Activated naive CD4-positive, alpha-beta T cell treated with anti-CD3 and anti-CD28 coated beads for 36 hours (primary cell): ENCODE data around the gene DENND2A. TPM values are rescaled to one million over a fixed set of nuclear protein-coding genes. Genes with fewer than 3 reads are reported as not detected.
"Not testable (repeated sequence)": the region's sequence is repeated elsewhere in the genome, so short reads cannot be mapped to it uniquely, and the experiment has no call there.

Experiments
- CTCF ChIA-PET: fragments of 350-600 bp; sonication (Branson Sonifier 250); formaldehyde crosslinking; loops from one replicate; lab custom pipeline; 2021; ENCODE audit warnings: antibody characterized with exemption; lab: Charles Lee
- DNase-seq: peaks from one replicate; pipeline ENCODE4 v3.0.0-alpha.2; 2020
- H3K27ac Mint-ChIP-seq: one replicate; pipeline ENCODE4 v1.8.0; 2021; ENCODE audit warnings: mild to moderate bottlenecking, mixed read lengths
- H3K27me3 Mint-ChIP-seq: one replicate; pipeline ENCODE4 v1.8.0; 2021; ENCODE audit warnings: low read depth, mixed read lengths
- H3K36me3 Mint-ChIP-seq: one replicate; pipeline ENCODE4 v1.8.0; 2021; ENCODE audit warnings: low read depth, mixed read lengths
- H3K4me1 Mint-ChIP-seq: one replicate; pipeline ENCODE4 v1.8.0; 2021; ENCODE audit warnings: low read depth, mixed read lengths
- H3K4me3 Mint-ChIP-seq: one replicate; pipeline ENCODE4 v1.8.0; 2021; ENCODE audit warnings: mild to moderate bottlenecking, moderate library complexity, mixed read lengths
- H3K9me3 Mint-ChIP-seq: one replicate; pipeline ENCODE4 v1.8.0; 2021; ENCODE audit warnings: mixed read lengths
- intact Hi-C: fragments of 100-400 bp; cut with micrococcal nuclease; formaldehyde crosslinking; loops from one replicate; pipeline ENCODE4 v1.15.1; 2023
- total RNA-seq, 2 experiments: library from RNA; stranded (reverse); gene quantifications; one replicate each; pipeline ENCODE4 v1.2.3, GENCODE V29; 2021

DENND2A gene
- total RNA-seq, 2 experiments from 2014 or later, result not detected

DNA sequence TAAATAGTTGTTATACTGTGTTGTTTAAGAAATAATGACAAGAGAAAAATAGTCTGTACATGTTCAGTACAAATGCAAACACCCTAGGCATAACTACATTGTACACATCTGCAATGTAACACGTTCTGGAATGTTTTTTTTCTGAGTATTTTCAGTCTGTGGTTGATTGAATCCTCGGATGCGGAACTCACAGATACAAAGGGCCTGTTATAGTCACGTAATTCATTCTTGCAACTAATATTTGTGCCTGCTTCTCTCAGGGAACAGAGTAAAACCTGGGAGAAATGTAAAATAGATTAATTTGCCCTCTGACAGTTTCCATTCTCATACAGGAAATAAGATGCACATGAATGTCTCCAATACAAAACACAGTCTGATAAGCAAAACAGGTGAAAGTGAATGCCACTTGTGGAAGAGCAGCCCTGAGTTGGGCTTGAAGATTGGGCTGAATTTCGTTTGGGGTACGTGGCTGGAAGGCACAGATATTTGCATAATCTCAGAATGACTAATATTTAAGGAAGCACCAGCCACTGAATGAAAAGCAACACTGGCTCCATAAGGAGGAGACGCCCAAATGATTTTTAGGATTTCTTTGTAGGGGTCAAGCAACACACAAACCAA is 19.1 kb downstream of the DENND2A start:
- DNase-seq, result no peak
- CTCF ChIA-PET, result no interaction called here
- no peak overlapping the region for H3K4me3 Mint-ChIP-seq
- no peaks in the 10 kb centered on the region for H3K36me3 Mint-ChIP-seq
- no peak overlapping the region for H3K27ac Mint-ChIP-seq
- intact Hi-C loops, result no loop called here
- no peaks in the 10 kb centered on the region for H3K4me1 Mint-ChIP-seq
- no peaks in the 10 kb centered on the region for H3K27me3 Mint-ChIP-seq
- no peaks in the 10 kb centered on the region for H3K9me3 Mint-ChIP-seq

DNA sequence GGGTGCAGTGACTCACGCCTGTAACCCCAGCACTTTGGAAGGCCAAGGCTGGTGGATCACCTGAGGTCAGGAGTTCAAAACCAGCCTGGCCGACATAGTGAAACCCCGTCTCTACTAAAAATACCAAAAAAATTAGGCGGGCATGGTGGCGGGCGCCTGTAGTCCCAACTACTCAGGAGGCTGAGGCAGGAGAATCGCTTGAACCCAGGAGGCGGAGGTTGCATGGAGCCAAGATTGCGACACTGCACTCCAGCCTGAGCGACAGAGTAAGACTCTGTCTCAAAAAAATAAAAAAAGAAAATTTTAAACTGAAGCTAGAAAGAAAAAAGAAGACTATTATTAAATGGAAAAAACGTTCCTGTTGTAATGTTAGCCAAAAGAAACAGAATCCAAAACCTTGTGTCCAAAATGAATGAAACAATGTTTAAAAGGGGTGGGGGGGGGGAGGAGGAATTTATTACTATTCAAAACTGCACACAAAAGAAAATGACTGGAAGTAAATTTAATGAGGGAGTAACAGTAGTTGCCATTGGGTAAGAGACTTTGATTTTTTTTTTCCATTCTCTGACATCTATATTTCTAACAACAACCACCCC is 20.6 kb downstream of the DENND2A start:
- H3K27ac Mint-ChIP-seq, DNase-seq, H3K4me1 Mint-ChIP-seq, H3K9me3 Mint-ChIP-seq, H3K36me3 Mint-ChIP-seq, H3K27me3 Mint-ChIP-seq, CTCF ChIA-PET, intact Hi-C loops, H3K4me3 Mint-ChIP-seq: not testable (repeated sequence)

DNA sequence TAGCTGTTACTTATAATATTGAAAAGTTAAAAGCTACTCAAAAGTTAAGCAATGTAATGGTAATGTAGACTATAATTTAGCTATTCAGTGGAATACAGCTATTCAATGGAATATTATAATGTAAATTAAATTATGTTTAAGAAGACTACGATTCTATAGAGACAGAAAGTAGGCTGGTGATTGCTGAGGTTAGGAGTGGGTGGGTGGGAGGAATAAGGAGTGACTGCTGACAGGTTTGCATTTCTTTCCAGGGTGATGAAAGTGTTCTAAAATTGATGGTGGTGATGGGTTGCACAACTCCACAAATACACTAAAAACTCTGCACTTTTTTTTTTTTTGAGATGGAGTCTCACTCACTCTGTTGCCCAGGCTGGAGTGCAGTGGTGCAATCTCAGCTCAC is 21.4 kb downstream of the DENND2A start:
- CTCF ChIA-PET, result interaction anchor here (0.6 to 1.2 kb wide), 4 partner anchors 33 to 1059 kb away, joined by 3 to 11 read pairs (median 4); no protein-coding TSS in a partner anchor

DNA sequence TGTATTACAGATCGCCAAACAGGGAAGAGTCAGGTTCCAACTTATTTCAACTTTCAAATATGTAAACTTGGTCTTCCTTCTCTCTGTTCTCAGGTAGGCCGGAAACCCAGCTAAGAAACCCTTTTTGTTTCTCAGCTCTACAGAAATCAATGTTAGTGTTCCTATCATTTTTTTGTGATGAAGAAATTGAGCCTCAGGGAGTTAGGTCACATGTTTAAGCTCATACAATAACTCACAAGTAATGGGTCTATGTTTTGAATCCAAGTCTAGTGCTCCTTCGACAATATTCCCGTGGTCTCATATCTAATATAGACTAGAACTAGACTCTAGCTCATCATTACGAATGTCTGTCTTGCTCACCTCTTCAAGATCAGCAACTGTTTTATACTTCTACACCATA is 22.3 kb downstream of the DENND2A start:
- H3K4me3 Mint-ChIP-seq, result no peak overlapping the region
- intact Hi-C loops, result no loop called here
- H3K4me1 Mint-ChIP-seq, result no peaks in the 10 kb centered on the region
- no peaks in the 10 kb centered on the region for H3K9me3 Mint-ChIP-seq
- DNase-seq, result no peak
- CTCF ChIA-PET, result interaction anchor here (0.6 to 1.2 kb wide), 5 partner anchors 34 to 143 kb away, joined by 3 to 11 read pairs (median 3); no protein-coding TSS in a partner anchor
- no peak overlapping the region for H3K27ac Mint-ChIP-seq
- H3K36me3 Mint-ChIP-seq, result no peaks in the 10 kb centered on the region
- no peaks in the 10 kb centered on the region for H3K27me3 Mint-ChIP-seq

More for the DNA sequence above, 21.4 kb downstream of the DENND2A start:
- H3K4me1 Mint-ChIP-seq, result no peaks in the 10 kb centered on the region
- no peak for DNase-seq
- H3K27me3 Mint-ChIP-seq, result no peaks in the 10 kb centered on the region
- no peaks in the 10 kb centered on the region for H3K9me3 Mint-ChIP-seq
- no peak overlapping the region for H3K27ac Mint-ChIP-seq
- intact Hi-C loops, result no loop called here
- no peak overlapping the region for H3K4me3 Mint-ChIP-seq
- H3K36me3 Mint-ChIP-seq, result no peaks in the 10 kb centered on the region

DNA sequence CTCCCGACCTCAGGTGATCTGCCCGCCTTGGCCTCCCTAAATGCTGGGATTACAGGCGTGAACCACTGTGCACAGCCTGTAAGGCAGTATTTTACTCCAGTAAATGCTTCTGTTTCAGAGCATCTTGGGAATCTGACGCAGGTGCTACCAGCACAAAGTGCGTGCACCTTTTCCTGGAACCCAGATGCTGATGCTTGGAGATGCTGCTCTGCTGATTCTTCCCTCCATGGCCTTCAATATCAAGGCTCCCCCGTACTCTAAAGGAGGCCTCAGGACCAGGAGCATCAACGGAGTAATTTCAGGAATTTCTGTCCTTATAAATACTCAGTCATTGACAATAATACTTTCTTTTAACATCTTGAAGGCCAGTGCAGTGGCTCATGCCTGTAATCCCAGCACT is 23.5 kb downstream of the DENND2A start:
- H3K27ac Mint-ChIP-seq, result no peak overlapping the region
- no peaks in the 10 kb centered on the region for H3K4me1 Mint-ChIP-seq
- CTCF ChIA-PET, result interaction anchor here (1.2 kb wide), 1 partner anchor 142 kb away, joined by 3 read pairs; no protein-coding TSS in a partner anchor
- H3K4me3 Mint-ChIP-seq, result no peak overlapping the region
- no peaks in the 10 kb centered on the region for H3K9me3 Mint-ChIP-seq
- intact Hi-C loops, result no loop called here
- H3K36me3 Mint-ChIP-seq, result no peaks in the 10 kb centered on the region
- no peak for DNase-seq
- no peaks in the 10 kb centered on the region for H3K27me3 Mint-ChIP-seq

DNA sequence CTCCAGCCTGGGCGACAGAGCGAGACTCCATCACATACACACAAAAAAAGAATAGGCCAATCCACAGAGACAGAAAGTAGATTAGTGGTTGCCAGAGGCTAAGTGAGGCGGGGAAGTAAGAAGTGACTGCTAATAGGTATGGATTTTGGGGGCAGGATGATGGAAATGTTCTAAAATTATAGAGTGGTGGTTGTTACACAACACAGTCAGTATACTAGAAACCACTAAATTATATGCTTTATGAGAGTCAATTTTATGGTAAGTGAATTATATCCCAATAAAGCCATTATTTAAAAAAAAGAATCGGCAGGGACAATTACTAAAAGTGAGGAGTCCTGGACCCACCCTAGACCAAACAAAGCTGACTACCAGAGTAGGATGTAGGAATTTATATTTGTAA is 24.3 kb downstream of the DENND2A start:
- no peak for DNase-seq
- no peak overlapping the region for H3K27ac Mint-ChIP-seq
- CTCF ChIA-PET, result no interaction called here
- H3K27me3 Mint-ChIP-seq, result no peaks in the 10 kb centered on the region
- intact Hi-C loops, result no loop called here
- H3K9me3 Mint-ChIP-seq, result no peaks in the 10 kb centered on the region
- H3K4me1 Mint-ChIP-seq, result no peaks in the 10 kb centered on the region
- no peak overlapping the region for H3K4me3 Mint-ChIP-seq
- no peaks in the 10 kb centered on the region for H3K36me3 Mint-ChIP-seq

DNA sequence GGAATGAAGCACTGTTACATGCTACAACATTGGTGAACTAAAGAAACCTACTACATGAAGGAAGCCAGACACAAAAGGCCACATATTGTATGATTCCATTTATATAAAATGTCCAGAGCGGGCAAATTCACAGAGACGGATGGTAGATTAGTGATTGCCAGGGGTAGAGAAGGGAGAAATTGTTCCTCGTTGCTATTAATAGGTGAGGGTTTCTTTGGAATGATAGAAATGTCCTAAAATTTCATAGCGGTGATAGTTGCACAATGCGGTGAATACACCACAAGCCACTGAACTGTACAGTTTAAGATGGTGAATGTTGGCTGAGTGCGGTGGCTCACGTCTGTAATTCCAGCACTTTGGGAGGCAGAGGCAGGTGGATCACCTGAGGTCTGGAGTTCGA is 29.0 kb downstream of the DENND2A start:
- Mint-ChIP-seq H3K36me3 (no peaks in the 10 kb centered on the region), H3K4me1 (no peaks in the 10 kb centered on the region), H3K27me3 (no peaks in the 10 kb centered on the region), H3K4me3 (no peak overlapping the region), H3K9me3 (no peaks in the 10 kb centered on the region), H3K27ac (no peak overlapping the region)
- intact Hi-C loops, result no loop called here
- DNase-seq, result no peak
- CTCF ChIA-PET, result no interaction called here

DNA sequence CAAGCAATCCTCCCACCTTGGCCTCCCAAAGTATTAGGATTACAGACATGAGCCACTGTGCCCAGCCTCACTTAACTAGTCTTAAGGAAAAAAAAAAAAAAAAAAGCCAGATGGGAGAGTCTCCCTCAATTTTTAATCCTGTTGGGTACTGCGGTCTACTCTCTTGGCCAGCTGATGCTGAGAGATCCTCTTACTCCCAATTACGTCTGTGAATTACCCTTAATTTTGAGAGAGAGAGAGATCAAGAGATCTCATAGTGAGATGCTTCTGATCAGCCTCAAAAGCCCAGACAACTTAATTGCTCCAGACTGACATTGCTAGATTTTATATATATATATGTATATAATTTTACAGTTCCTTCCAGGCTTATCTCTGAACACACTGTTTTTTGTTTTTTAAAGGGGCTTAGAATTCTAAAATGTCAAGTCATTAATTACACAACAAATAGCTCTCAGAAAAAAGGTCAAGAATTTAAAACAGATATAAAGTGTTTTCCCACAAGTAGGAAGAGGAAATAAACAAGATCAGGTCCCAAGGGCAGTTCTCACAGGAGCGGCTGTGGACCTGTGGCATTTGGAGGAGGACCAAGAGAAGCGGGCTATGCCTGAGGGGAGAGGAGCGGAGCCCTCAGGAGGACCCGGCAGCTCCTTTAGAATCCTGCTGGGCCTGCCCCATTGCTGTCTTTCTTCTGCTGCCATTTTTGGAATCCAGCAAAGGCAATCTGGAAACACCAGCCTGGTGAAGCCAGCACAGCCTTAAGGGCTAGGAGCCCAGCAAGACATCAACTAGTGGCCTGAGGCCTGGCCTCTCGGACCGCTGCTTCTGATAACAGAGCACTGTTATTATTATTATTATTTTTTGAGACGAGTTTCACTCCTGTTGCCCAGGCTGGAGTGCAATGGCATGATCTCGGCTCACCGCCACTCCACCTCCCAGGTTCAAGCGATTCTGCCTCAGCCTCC is 30.1 kb downstream of the DENND2A start:
- Mint-ChIP-seq H3K27ac (no peak overlapping the region), H3K4me3 (no peak overlapping the region), H3K36me3 (no peaks in the 10 kb centered on the region), H3K4me1 (no peaks in the 10 kb centered on the region), H3K9me3 (no peaks in the 10 kb centered on the region), H3K27me3 (no peaks in the 10 kb centered on the region)
- CTCF ChIA-PET, result interaction anchor here (1.2 kb wide), 1 partner anchor 43 kb away, joined by 4 read pairs; no protein-coding TSS in a partner anchor
- DNase-seq, result no peak
- intact Hi-C loops, result no loop called here

DNA sequence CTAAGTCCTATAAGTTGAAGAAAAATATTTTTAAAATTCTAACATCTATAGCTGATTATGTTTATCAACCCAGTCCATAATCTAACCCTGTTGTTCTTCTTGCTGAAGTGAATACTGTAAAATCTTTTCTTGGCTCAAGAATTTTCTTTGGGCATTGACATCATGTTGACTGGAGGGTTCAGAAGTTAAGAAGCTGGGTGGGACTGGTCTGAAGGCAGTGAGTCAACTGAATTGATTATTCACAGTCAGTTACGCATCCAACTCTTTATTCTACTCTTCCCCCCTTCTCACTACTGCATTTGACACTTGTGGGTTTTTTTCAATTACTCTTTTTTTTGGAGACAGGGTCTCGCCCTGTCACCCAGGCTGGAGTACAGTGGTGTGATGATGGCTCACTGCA is 31.0 kb downstream of the DENND2A start:
- CTCF ChIA-PET, result interaction anchor here (1.2 kb wide), 1 partner anchor 44 kb away, joined by 4 read pairs; no protein-coding TSS in a partner anchor
- no peak overlapping the region for H3K27ac Mint-ChIP-seq
- H3K4me3 Mint-ChIP-seq, result no peak overlapping the region
- H3K4me1 Mint-ChIP-seq, result no peaks in the 10 kb centered on the region
- H3K36me3 Mint-ChIP-seq, result no peaks in the 10 kb centered on the region
- H3K27me3 Mint-ChIP-seq, result no peaks in the 10 kb centered on the region
- no peaks in the 10 kb centered on the region for H3K9me3 Mint-ChIP-seq
- intact Hi-C loops, result no loop called here
- no peak for DNase-seq

DNA sequence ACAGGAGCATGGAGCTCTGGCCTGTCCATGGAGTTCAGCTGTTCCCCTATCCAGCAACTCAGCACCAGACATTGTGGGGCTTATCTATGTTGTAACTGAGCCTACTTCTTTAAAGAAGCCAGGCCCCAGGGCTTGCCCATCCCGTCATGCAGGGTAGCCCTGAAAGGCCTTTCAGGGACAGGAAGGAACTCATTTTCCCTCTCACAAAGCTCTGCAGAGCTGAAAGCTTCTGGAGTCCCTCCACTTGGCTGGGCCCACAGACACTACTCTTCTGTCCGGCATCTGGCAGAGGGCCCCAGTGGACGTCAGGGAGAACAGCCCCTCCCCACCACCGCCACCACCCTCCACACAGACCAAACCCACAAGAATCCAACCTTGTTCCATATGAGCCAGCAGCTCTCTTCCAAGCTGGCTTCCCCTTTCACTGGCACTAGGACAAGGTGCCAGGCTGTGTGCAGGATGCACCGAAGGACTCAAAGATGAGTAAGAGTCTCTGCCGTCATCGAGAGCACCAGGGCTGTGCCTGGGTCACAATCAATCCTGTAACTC is 33.1 kb downstream of the DENND2A start:
- Mint-ChIP-seq H3K27me3 (no peaks in the 10 kb centered on the region), H3K36me3 (no peaks in the 10 kb centered on the region), H3K4me3 (no peak overlapping the region), H3K27ac (no peak overlapping the region), H3K9me3 (no peaks in the 10 kb centered on the region), H3K4me1 (no peaks in the 10 kb centered on the region)
- CTCF ChIA-PET, result interaction anchor here (1.2 kb wide), 1 partner anchor 45 kb away, joined by 3 read pairs; no protein-coding TSS in a partner anchor
- intact Hi-C loops, result no loop called here
- DNase-seq, result no peak

DNA sequence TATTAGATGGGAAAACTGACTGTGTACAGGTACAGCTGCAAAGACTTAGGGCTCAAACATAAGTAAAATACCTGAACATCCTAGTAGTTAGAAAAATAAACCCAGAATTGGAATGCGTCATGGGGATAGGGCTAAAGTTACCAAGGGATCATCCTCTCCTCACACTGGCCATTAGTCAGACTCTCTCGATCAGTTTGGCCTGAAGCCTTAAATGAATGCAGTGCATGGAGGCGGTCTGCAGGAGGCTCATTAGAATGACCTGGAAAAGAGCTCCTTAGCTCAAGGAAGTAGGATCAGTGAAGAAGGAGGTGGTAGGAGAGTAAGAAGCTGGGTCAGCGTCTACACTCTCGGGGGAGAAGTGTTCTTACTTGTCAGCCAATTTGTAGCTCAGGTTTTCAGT is 35.3 kb downstream of the DENND2A start:
- Mint-ChIP-seq H3K4me1 (no peaks in the 10 kb centered on the region), H3K27ac (no peak overlapping the region), H3K4me3 (no peak overlapping the region), H3K9me3 (no peaks in the 10 kb centered on the region), H3K27me3 (no peaks in the 10 kb centered on the region), H3K36me3 (no peaks in the 10 kb centered on the region)
- intact Hi-C loops, result no loop called here
- CTCF ChIA-PET, result no interaction called here
- DNase-seq, result no peak

DNA sequence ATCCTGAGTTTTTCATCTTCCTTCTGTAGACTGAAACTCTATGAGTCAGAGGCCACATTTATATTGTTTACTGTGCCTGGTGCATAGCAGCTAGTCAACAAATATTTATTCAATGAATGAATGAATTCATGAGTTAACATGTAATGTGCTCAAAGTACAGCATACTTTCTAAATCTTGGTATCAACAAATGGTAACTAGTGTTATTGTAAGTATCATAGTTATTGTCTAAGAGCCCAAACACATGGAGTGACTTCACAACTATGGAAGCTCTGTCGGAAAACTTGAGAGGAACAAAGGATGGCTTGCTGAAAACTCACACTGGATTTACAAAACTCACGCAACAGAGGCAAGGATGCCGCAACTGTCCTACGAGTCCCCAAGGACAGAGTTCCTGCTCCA is 35.9 kb downstream of the DENND2A start:
- DNase-seq, result no peak
- no peaks in the 10 kb centered on the region for H3K4me1 Mint-ChIP-seq
- CTCF ChIA-PET, result no interaction called here
- no peaks in the 10 kb centered on the region for H3K9me3 Mint-ChIP-seq
- H3K4me3 Mint-ChIP-seq, result no peak overlapping the region
- H3K36me3 Mint-ChIP-seq, result no peaks in the 10 kb centered on the region
- intact Hi-C loops, result no loop called here
- H3K27ac Mint-ChIP-seq, result no peak overlapping the region
- no peaks in the 10 kb centered on the region for H3K27me3 Mint-ChIP-seq
